SK-MEL-5 (cell line): ENCODE measurements around the gene ADGRF1. TPM values are rescaled to one million over a fixed set of nuclear protein-coding genes. Genes with fewer than 3 reads are reported as not detected.
"Not testable (repeated sequence)": the region's sequence is repeated elsewhere in the genome, so short reads cannot be mapped to it uniquely, and the experiment has no call there.

Experiments used
- DNase-seq: peaks from one replicate; pipeline ENCODE4 v3.0.0-alpha.2; 2016; ENCODE audit warnings: low read depth, low spot score
- in situ Hi-C: cut with HindIII; loops from 2 replicates; pipeline ENCODE4 v1.10.0; 2016; ENCODE audit warnings: low sequenced_read_pairs, high pct_unique_total_duplicates, low pct_unique_long_range_greater_than_20kb
- total RNA-seq: library from RNA; depleted of rRNA; stranded (reverse); fragments of >200 nt; shearing (Covaris generic); gene quantifications from 2 replicates; pipeline ENCODE4 v1.2.3, GENCODE V29; 2014

Gene ADGRF1
- total RNA-seq, 1 experiment from 2014 or later: not detected

- no peak for DNase-seq
- in situ Hi-C loops: no loop called here
These were observed 43.6 kb downstream of the ADGRF1 start for GRCh38 chr6:46998436-46999017.

- in situ Hi-C loops: no loop called here
- no peak for DNase-seq
These were observed 44.5 kb downstream of the ADGRF1 start for GRCh38 chr6:46997646-46998045.

GRCh38 chr6:46996860-46997641, 45.1 kb downstream of the ADGRF1 start:
- DNase-seq: no peak
- in situ Hi-C loops: no loop called here

- in situ Hi-C loops: no loop called here
- DNase-seq: no peak
These were observed 47.2 kb downstream of the ADGRF1 start for GRCh38 chr6:46994933-46995332.

- DNase-seq: no peak
- in situ Hi-C loops: no loop called here
These were observed 48.3 kb downstream of the ADGRF1 start for GRCh38 chr6:46993846-46994245.

GRCh38 chr6:46992391-46992790, 49.7 kb downstream of the ADGRF1 start:
- DNase-seq, in situ Hi-C loops: not testable (repeated sequence)

- DNase-seq: peak; percentile 70
- in situ Hi-C loops: not testable (repeated sequence)
These were observed 51.2 kb downstream of the ADGRF1 start for GRCh38 chr6:46990818-46991510.

GRCh38 chr6:46990031-46990644, 52.0 kb downstream of the ADGRF1 start:
- in situ Hi-C loops: no loop called here
- DNase-seq: no peak

- in situ Hi-C loops: no loop called here
- DNase-seq: no peak
These were observed 52.7 kb downstream of the ADGRF1 start for GRCh38 chr6:46989398-46989797.

GRCh38 chr6:46985943-46986342, 56.2 kb downstream of the ADGRF1 start:
- no peak for DNase-seq
- in situ Hi-C loops: no loop called here

- DNase-seq: peak; percentile 22
These were observed 59.1 kb downstream of the ADGRF1 start for GRCh38 chr6:46983007-46983411.

GRCh38 chr6:46979206-46979605, 62.9 kb downstream of the ADGRF1 start:
- in situ Hi-C loops: no loop called here
- peak; percentile 91 for DNase-seq

More at GRCh38 chr6:46983007-46983411, 59.1 kb downstream of the ADGRF1 start:
- in situ Hi-C loops: no loop called here

- in situ Hi-C loops: no loop called here
These were observed 67.3 kb downstream of the ADGRF1 start for GRCh38 chr6:46974786-46975185.

GRCh38 chr6:46973029-46973428, 69.1 kb downstream of the ADGRF1 start:
- in situ Hi-C loops: no loop called here
- no peak for DNase-seq

More at GRCh38 chr6:46974786-46975185, 67.3 kb downstream of the ADGRF1 start:
- DNase-seq: no peak

- DNase-seq: no peak
- in situ Hi-C loops: no loop called here
These were observed 69.6 kb downstream of the ADGRF1 start for GRCh38 chr6:46972531-46972930.

- no peak for DNase-seq
These were observed 72.9 kb downstream of the ADGRF1 start for GRCh38 chr6:46969206-46969605.

GRCh38 chr6:46967826-46968349, 74.2 kb downstream of the ADGRF1 start:
- DNase-seq: no peak
- in situ Hi-C loops: no loop called here

More at GRCh38 chr6:46969206-46969605, 72.9 kb downstream of the ADGRF1 start:
- in situ Hi-C loops: no loop called here
